HEK293 (cell line): ENCODE measurements around the gene B4GALT5.

Experiments
- ZNF311 ChIP-seq: fragments of 450-650 bp; formaldehyde crosslinking; IDR thresholded peaks from 2 replicates; pipeline ENCODE4 v1.5.1; 2017; ENCODE audit warnings: missing biosample characterization, missing genetic modification characterization, borderline replicate concordance
- TF ChIP-seq, protein P1 (sequence below): fragments of 450-650 bp; formaldehyde crosslinking; IDR thresholded peaks from 2 replicates; pipeline ENCODE4 v1.5.1; 2016; ENCODE audit warnings: missing biosample characterization, missing genetic modification characterization

DNA sequence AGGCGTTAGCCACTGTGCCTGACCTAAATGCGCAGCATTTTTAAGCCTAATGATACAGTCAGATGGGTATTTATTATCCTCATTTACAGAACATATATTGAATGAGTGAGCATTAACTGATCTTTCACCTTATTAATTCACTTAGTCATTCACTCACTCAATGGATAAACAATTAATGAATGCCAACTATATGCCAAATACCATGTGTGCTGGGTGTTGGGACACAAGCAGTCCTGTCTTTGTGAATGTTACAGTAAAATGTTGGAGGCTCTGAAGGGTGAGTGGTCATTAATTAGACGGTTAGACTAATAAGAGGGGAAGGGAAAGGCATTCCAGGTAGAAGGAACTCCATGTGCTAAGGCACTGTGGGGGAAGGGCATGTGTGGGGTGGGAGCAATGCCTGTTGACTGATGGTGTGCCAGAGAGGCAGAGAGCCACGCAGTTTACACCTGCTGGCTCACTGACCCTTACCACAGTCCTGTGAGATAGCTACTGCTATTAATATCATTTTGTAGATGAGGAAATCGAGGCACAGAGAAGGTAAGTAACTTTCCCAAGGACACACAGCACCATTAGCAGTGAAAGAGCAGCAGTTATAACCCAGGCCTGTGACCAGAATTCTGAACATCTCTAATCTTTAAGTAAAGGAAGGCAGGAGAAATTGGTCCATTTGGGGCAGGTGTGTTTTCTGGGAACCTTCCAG lies 38.7 kb upstream of the B4GALT5 start:
- TF ChIP-seq, protein P1, sequence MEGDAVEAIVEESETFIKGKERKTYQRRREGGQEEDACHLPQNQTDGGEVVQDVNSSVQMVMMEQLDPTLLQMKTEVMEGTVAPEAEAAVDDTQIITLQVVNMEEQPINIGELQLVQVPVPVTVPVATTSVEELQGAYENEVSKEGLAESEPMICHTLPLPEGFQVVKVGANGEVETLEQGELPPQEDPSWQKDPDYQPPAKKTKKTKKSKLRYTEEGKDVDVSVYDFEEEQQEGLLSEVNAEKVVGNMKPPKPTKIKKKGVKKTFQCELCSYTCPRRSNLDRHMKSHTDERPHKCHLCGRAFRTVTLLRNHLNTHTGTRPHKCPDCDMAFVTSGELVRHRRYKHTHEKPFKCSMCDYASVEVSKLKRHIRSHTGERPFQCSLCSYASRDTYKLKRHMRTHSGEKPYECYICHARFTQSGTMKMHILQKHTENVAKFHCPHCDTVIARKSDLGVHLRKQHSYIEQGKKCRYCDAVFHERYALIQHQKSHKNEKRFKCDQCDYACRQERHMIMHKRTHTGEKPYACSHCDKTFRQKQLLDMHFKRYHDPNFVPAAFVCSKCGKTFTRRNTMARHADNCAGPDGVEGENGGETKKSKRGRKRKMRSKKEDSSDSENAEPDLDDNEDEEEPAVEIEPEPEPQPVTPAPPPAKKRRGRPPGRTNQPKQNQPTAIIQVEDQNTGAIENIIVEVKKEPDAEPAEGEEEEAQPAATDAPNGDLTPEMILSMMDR = no peak
- TF ChIP-seq ZNF311 (tag by site-specific recombination) = no peak
